ENCODE data around the gene RBBP9.
"Not testable (repeated sequence)": the region's sequence is repeated elsewhere in the genome, so short reads cannot be mapped to it uniquely, and the experiment has no call there.

RBBP9 gene

DNA sequence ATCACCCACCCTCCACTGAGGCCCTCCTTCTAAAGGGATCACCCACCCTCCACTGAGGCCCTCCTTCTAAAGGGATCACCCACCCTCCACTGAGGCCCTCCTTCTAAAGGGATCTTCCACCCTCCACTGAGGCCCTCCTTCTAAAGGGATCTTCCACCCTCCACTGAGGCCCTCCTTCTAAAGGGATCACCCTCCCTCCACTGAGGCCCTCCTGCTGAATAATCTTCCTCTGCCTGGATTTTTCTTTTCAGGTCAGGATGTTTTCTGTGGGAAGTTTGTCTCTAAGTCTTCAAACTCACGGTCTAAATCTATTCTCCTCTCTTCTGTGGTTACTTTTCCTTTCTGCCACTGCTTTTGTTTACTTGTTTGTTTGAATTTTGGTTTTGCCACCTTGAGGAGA is 4.6 kb upstream of the RBBP9 start:
- DNase-seq, result not testable (repeated sequence)

DNA sequence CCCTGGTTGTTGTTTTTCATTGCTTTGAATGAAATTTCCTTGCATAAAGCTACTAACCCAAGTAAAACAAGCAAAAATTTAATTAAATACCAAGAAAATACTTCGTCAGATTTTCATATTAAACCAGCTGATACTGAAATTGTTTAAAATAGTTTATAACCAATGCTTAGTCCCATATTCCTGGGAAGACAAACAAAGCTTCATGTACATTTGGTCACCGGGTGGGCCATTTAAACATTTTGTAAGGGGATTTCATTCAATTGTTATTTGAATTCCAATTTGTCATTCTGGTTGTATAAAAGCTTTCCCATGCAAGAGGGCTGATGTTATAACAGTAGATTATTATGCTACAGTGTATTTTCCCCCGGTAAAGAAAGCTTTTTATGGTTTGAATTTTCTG is 578 bp upstream of the RBBP9 start:
- no peak for DNase-seq

DNA sequence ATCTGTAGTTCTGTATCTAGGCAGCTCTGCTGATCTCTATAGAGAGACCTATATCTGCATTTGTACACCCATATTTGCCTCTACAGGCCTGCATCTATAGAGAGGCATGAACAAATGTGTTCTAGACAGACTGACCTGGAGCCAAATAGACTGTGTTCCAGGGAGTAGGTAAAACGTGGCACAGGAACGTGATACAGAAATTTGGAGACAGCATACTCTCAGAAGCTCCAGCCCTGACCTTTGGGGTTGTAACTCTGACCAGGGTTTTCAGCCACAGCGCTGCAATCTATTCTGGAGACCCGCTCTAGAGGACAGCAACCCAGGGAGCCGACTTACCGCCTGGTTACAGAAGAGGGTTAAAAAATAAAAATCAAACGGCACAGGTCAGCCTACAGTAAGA is 983 bp downstream of the RBBP9 start:
- peak; percentile 40 for DNase-seq

DNA sequence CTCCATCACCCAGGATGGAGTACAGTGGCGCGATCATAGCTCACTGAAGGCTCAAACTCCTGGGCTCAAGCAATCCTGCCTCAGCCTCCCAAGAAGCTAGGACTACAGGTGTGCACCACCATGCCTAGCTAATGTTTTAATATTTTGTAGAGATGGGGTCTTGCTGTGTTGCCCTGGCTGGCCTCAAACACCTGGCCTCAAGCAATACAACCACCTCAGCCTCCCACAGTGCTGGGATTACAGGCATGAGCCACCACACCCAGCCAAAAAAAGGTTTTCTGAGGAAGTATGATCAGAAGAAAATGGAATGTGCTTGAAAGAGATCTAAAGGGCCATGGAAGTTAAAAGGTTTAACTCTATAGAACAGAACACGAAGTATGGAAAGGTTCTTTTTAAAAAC is 8.7 kb downstream of the RBBP9 start:
- DNase-seq, result no peak

DNA sequence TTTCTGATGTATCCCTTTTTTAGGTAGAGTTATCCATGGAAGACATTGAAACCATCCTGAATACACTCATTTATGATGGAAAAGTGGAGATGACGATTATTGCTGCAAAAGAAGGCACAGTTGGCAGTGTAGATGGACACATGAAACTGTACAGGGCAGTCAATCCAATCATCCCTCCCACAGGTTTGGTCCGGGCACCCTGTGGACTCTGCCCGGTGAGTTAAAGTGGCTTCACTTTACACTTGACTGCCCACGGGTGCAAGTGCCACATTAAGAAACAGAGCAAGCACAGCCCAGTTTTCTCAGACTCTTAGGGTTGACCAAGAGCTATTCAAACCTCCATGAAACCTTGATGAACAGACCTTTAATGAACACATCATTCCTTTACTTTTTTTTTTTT is 15.4 kb downstream of the RBBP9 start:
- DNase-seq, result no peak

DNA sequence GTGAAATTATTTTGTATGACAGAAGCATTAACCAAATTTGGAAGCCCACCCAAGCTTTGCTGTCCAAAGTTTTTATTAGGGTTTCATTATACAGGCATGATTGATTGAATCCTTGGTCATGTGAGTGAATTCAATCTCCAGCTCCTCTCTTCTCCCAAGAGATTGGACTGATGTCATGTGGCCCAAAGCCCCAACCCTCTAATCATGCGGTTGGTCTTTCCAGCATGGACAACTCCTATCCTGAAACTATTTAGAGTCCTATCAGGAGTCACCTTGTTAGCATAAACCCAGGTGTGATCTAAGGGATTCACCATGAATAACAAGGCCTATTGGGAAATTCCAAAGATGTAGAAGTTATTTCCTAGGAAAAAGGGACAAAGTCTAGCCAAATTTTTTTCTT is 19.2 kb downstream of the RBBP9 start:
- no peak for DNase-seq

DNA sequence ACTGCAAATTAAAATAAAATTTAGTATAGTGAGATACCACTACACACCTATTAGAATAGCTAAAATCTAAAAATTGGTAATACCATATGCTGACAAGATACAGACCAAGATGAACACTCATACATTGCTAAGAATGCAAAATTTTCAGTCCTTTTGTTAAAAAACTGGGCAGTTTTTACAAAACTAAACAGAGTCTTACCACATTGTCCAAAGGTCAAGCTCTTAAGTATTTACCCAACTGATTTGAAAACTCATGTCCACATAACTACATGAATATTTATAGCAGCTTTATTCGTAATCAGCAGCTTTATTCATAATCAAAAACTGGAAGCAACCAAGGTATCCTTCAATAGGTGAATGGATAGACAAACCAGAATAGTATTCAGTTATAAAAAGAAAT is 19.8 kb downstream of the RBBP9 start:
- DNase-seq, result peak; percentile 8

DNA sequence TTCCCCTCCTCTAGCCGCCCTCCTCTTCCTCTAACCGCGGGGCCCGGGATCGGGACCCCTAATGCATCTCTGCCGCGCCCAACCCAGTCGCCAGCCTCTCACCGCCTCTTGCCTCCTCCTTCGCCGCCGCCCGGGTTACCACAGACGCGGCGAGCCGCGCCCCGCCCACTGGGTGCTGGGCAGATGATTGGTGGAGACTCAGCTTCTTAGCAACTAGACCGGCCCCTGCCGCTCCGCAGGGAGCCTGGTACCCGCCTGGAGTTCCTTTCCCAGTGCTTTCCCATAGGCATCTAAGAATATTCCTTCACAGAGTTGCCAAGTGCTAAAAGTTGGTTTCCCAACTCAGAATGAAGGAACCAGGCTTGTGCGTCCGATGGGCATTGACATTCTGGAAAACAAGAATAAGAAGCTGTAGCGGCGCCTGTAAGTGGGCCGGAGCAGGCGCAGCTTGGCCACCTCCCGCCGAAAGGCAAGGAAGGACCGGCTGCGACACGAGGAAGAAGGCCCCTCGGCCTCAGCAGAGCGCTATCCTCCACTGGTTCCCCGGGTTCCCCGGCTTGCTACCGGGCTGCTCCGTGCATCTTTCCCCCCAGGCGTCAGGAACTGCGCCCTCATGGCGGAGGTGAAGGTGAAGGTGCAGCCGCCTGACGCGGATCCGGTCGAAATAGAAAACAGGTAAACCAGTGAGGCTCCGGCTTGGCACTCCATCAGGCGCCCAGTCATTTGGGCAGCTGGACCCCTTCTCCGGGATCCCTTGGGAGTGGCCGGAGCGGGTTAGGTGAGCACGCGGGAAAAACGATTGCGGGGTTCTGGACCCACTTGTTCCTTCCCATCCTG is 29.9 kb downstream of the RBBP9 start, which contains the start of the genes DZANK1 and POLR3F:
TSS of gene DZANK1 (minus strand) at position 137 of the 837 bp plus-strand sequence. CDS start 1,672 bp downstream, outside the sequence.
TSS of gene POLR3F (plus strand) at position 497 of the 837 bp plus-strand sequence. CDS start at position 614, 117 bp downstream.
- peak; percentile 99 for DNase-seq

DNA sequence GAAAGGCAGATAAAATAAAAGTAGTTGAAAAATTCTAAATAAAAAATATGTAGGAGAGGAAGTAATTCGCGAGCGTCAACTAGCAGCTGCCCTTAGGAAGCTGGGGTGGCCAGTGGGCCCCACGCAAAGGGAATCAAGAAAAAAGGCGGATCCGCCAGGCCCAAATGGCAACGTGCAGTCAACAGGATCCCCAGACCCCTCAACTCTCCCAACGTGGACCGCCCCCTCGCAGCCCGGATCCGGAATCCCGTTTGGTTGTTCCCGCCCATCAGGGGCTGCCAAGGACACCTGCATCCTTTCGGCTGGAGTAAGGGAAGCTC is 30.5 kb downstream of the RBBP9 start:
- no peak for DNase-seq

DNA sequence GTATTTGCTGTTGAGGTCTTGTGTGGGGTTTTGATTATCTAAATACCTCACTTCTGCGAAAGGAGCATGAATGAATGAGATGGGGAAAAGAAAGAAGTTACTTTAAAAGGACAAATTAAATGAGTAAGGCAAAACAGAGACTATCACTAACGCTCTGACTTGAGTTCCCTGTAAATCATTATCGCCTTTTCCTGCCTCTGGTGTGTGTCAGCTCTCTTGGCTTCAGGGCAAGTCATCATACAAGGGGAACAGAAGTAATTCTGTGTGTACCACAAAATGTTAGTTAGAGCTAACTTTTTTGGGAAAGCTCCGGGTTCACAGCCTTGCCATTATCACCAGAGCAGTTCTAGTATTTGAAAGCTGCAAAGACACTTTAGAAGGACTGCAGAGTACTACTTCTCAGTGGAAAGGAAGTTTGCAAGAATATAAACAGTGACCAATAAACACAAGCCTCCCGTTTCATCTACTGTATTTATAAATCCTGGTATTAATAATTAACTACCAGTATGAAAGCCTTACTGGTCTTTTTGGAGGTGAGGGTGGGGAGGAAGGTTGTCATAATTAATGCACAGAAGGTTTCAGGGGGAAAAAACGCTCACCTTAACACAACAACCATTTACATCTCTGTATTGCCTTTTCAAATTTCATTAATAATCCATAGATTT is 31.4 kb downstream of the RBBP9 start:
- peak; percentile 39 for DNase-seq

DNA sequence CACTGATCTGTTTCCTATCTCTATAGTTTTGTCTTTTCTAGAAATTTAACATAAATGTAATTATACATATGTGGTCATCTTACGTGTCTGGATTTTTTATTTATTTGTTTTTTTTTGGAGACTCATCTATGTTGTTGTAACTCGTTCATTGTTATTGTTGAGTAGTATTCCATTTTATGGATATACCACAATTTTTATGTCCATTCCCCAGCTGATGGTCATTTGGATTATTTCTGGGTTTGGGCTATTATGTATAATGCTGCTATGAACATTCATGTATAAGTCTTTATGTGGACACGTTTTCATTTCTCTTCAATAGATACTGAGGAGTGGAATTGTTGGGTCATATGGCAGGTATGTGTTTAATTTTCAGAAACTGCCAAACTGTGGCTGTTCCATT is 40.4 kb downstream of the RBBP9 start:
- DNase-seq, result no peak

DNA sequence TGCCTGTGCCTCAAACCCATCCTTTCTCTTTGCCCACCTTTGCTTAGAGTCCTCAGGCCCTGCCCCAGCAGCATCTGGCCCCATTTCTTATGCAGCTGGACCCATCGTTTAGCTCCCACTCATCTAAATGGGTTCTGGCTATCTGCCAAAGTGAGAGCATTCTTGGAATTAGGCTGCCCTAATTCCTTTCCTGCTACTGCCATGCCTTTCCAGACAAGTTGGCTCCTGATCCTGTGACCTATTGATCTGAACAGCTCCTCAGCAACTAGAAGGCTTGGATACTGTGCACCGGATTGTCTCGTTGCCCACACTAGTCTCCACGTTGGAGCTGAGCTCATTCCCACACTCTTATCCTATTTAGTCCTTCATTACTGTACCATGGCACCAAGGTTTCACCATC is 53.1 kb downstream of the RBBP9 start:
- no peak for DNase-seq

DNA sequence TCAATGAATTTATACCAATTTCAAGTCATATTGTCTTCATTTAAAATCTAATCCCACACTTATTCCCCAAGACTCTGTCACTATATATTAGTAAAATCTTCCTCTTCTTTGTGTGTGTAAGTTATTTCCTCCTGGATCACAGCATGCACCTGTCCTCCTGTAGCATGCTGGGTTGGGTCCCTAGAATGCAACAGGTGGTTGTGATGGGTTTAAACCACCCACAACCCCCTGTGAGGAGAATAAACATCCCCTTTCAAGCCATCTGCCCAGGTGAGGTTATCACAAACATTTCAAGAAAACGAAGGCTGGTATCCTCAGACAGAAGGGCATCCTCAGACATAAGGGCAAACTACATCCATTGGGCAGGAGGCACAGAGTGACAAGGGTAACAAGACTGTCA is 56.6 kb downstream of the RBBP9 start:
- no peak for DNase-seq

DNA sequence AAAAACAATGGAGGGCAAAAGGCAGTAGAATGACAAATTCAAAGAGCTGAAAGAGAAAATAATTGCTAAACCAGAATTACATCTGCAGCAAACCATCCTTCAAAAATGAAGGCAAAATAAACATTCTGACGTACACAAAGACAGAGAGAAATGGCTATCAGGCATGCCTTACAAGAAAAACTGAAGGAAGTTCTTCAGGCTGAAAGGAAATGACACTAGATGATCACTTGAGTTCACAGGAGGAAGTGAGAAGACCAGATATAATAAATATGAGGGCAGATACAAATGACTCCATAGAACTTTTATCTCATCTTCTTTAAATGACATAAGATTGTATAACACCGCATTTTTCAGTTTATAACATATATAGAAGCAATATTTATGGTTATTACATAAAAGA is 60.2 kb downstream of the RBBP9 start:
- no peak for DNase-seq

Data from DMS53 (cell line).